A549 (cell line): ENCODE results near the gene DIAPH2. TPM values are rescaled to one million over a fixed set of nuclear protein-coding genes. Genes with fewer than 3 reads are reported as not detected.

Experiments
- ATAC-seq, 2 experiments: fragments of 200-7000 bp in 1 of 2; fragments of >200 bp in 1 of 2; cut with Nextera tagmentation in 1 of 2; cut with Tn5 transposase in 1 of 2; 3 replicates each; pipeline versions ENCODE4 v1.8.0 to v1.9.1; 2018 to 2020; ENCODE audit warnings: mild to moderate bottlenecking in 1 of 2, moderate library complexity in 1 of 2
- CTCF ChIA-PET: fragments of 300-600 bp; sonication (Branson Sonifier 250); formaldehyde crosslinking; extraction: SDS; loops from one replicate; lab custom pipeline; 2021; ENCODE audit warnings: antibody characterized with exemption, inconsistent platforms; lab: Yijun Ruan, JAX
- POLR2A ChIA-PET: fragments of 350-600 bp; formaldehyde crosslinking; extraction: SDS; loops from one replicate; lab custom pipeline; 2021; ENCODE audit warnings: antibody characterized with exemption, inconsistent platforms; lab: Yijun Ruan, JAX
- DNase-seq, 2 experiments: peaks; one replicate each; pipeline versions ENCODE4 v3.0.0 to v3.0.0-alpha.2; 2011 to 2016; ENCODE audit warnings: low read depth in 1 of 2, low spot score in 1 of 2
- FAIRE-seq: peaks from 2 replicates; lab custom pipeline; 2011; peaks lifted over from hg19 to GRCh38; lab: Jason Lieb, UNC
- H3K27ac ChIP-seq, 2 experiments: fragments of >200 bp; sonication (Bioruptor Twin); formaldehyde crosslinking; 3 replicates each; pipeline ENCODE4 v1.5.1; 2016 to 2017
- H3K4me1 ChIP-seq: fragments of >200 bp; sonication (Bioruptor Twin); formaldehyde crosslinking; 3 replicates; pipeline ENCODE4 v1.6.1; 2016
- H3K4me2 ChIP-seq: fragments of >200 bp; sonication (Bioruptor Twin); formaldehyde crosslinking; 3 replicates; pipeline ENCODE4 v1.6.1; 2016
- H3K4me3 ChIP-seq: fragments of >200 bp; sonication (Bioruptor Twin); formaldehyde crosslinking; 3 replicates; pipeline ENCODE4 v1.5.1; 2016
- H3K9me3 ChIP-seq: fragments of >200 bp; sonication (Bioruptor Twin); formaldehyde crosslinking; 3 replicates; pipeline ENCODE4 v1.6.1; 2016
- CBX2 ChIP-seq: fragments of 200-600 bp; sonication (generic); IDR thresholded peaks from 2 replicates; pipeline ENCODE4 v1.6.1; 2016; ENCODE audit warnings: low read depth, mild to moderate bottlenecking, borderline replicate concordance
- CBX8 ChIP-seq: fragments of 200-600 bp; sonication (generic); IDR thresholded peaks from 2 replicates; pipeline ENCODE4 v1.6.1; 2016
- EHF ChIP-seq: fragments of 250-450 bp; sonication (Bioruptor Pico); IDR thresholded peaks from 2 replicates; pipeline ENCODE4 v1.5.0; 2020; ENCODE audit warnings: mild to moderate bottlenecking
- ELK1 ChIP-seq: fragments of 150-350 bp; IDR thresholded peaks from 2 replicates; pipeline ENCODE4 v1.6.1; 2014; ENCODE audit warnings: low read depth, mild to moderate bottlenecking, low read length
- EP300 ChIP-seq, 2 experiments: fragments of >200 bp; sonication (Bioruptor Twin); formaldehyde crosslinking; IDR thresholded peaks; 2 replicates in 1 of 2; 3 replicates in 1 of 2; pipeline ENCODE4 v1.6.1; 2016 to 2017
- ESRRA ChIP-seq: fragments of 150-350 bp; IDR thresholded peaks from 2 replicates; pipeline ENCODE4 v1.6.1; 2014; ENCODE audit warnings: mild to moderate bottlenecking, low read length, borderline replicate concordance
- FOXS1 ChIP-seq: fragments of 250-450 bp; sonication (Bioruptor Pico); IDR thresholded peaks from 2 replicates; pipeline ENCODE4 v1.5.0; 2020; ENCODE audit warnings: mild to moderate bottlenecking, moderate library complexity
- HDAC2 ChIP-seq: fragments of 200-600 bp; sonication (generic); IDR thresholded peaks from 2 replicates; pipeline ENCODE4 v1.6.1; 2016
- HES2 ChIP-seq: fragments of >200 bp; sonication (Bioruptor Twin); formaldehyde crosslinking; IDR thresholded peaks from 2 replicates; pipeline ENCODE4 v1.6.1; 2016
- HEYL ChIP-seq: fragments of 250-450 bp; sonication (Bioruptor Pico); IDR thresholded peaks from 2 replicates; pipeline ENCODE4 v1.8.0; 2021; ENCODE audit warnings: mild to moderate bottlenecking, moderate library complexity
- HOXB5 ChIP-seq: fragments of 250-450 bp; sonication (Bioruptor Pico); IDR thresholded peaks from 2 replicates; pipeline ENCODE4 v1.5.0; 2020; ENCODE audit warnings: mild to moderate bottlenecking, moderate library complexity
- JUN ChIP-seq, 2 experiments: fragments of >200 bp; sonication (Bioruptor Twin); formaldehyde crosslinking; IDR thresholded peaks; 2 replicates in 1 of 2; 3 replicates in 1 of 2; pipeline ENCODE4 v1.6.1; 2016 to 2017
- KDM5A ChIP-seq: fragments of 200-600 bp; sonication (generic); IDR thresholded peaks from 2 replicates; pipeline ENCODE4 v1.6.1; 2016; ENCODE audit warnings: antibody characterized with exemption, mild to moderate bottlenecking
- MAX ChIP-seq: IDR thresholded peaks from 2 replicates; pipeline ENCODE4 v1.6.1; 2012
- NFE2L2 ChIP-seq: fragments of 150-350 bp; conservative IDR thresholded peaks from 2 replicates; pipeline ENCODE4 v1.6.1; 2014; ENCODE audit warnings: low read length
- POLR2A ChIP-seq: IDR thresholded peaks from 2 replicates; pipeline ENCODE4 v1.6.1; 2012; ENCODE audit warnings: mild to moderate bottlenecking, low read length
- POLR2AphosphoS2 ChIP-seq: conservative IDR thresholded peaks from 2 replicates; pipeline ENCODE4 v1.6.1; 2012; ENCODE audit warnings: low read length, improper control_type of control experiment, inconsistent platforms
- RARB ChIP-seq: fragments of 250-450 bp; sonication (Bioruptor Pico); IDR thresholded peaks from 2 replicates; pipeline ENCODE4 v1.8.0; 2021; ENCODE audit warnings: mild to moderate bottlenecking, moderate library complexity
- RCOR1 ChIP-seq: fragments of 150-350 bp; IDR thresholded peaks from 2 replicates; pipeline ENCODE4 v1.6.1; 2014; ENCODE audit warnings: antibody characterized with exemption, low read length, low read depth
- REST ChIP-seq: fragments of 200-600 bp; sonication (generic); IDR thresholded peaks from 2 replicates; pipeline ENCODE4 v1.6.1; 2016; ENCODE audit warnings: antibody characterized with exemption, mild to moderate bottlenecking, moderate library complexity
- RFX5 ChIP-seq: fragments of 450-650 bp; IDR thresholded peaks from 2 replicates; pipeline ENCODE4 v1.7.1; 2014; ENCODE audit warnings: antibody characterized with exemption, mild to moderate bottlenecking, moderate library complexity
- RNF2 ChIP-seq: fragments of 200-600 bp; sonication (generic); IDR thresholded peaks from 2 replicates; pipeline ENCODE4 v1.6.1; 2016; ENCODE audit warnings: low read depth, mild to moderate bottlenecking, antibody characterized with exemption, moderate library complexity, borderline replicate concordance
- SMC3 ChIP-seq: fragments of >200 bp; sonication (Bioruptor Twin); formaldehyde crosslinking; IDR thresholded peaks from 3 replicates; pipeline ENCODE4 v1.6.1; 2018; ENCODE audit warnings: inconsistent platforms
- USF2 ChIP-seq: fragments of 450-650 bp; IDR thresholded peaks from 2 replicates; pipeline ENCODE4 v1.6.1; 2014; ENCODE audit warnings: antibody characterized with exemption
- ZFP36 ChIP-seq: fragments of 450-650 bp; IDR thresholded peaks from 2 replicates; pipeline ENCODE4 v1.6.1; 2014; ENCODE audit warnings: borderline replicate concordance; ENCODE audit not compliant: partially characterized antibody
- WGBS: methylation state at CpG from one replicate; pipeline ENCODE4 v1.1.6; 2017; ENCODE audit errors: missing lambda C conversion rate; 5-methylcytosine and 5-hydroxymethylcytosine counted together
- polyA plus RNA-seq, 4 experiments: library from polyadenylated mRNA; depleted of rRNA in 3 of 4; stranded (reverse); fragments of >200 nt; fragmentation: RNase III in 1 of 4; extraction: RNeasy Plus Mini Kit Qiagen cat#74134 plus additional on column Dnase treatment in 1 of 4; gene quantifications; 2 replicates in 3 of 4; 3 replicates in 1 of 4; pipeline ENCODE4 v1.2.3, GENCODE V29; 2011 to 2017

The DIAPH2 gene
- polyA plus RNA-seq, 2 of the 4 experiments (the other 2 are of a cell fraction) = 3.7 to 10.0 TPM

- Histone ChIP-seq H3K27ac (no peak overlapping the region), H3K4me1 (no peaks in the 10 kb centered on the region), H3K4me3 (no peak overlapping the region), H3K4me2 (no peak overlapping the region), H3K9me3 (no peaks in the 10 kb centered on the region)
- ChIA-PET CTCF (interaction anchor here (1.4 kb wide), 1 partner anchor 11 kb away, joined by 4 read pairs; no protein-coding TSS in a partner anchor), POLR2A (no interaction called here)
- 82% methylated on average over 1 of the region's 1 CpG for WGBS
- ATAC-seq (no peak), FAIRE-seq (no peak), DNase-seq (no peak)
- TF ChIP-seq HOXB5 (no peak), EHF (no peak), SMC3 (no peak), REST (no peak), HDAC2 (no peak), HEYL (CRISPR knock-in tag) (no peak), MAX (no peak), ESRRA (no peak), JUN (IDR thresholded peaks at IDR 0.05) (no peak)
Measured at GRCh38 chrX:96982161-96982560, 297.5 kb downstream of the DIAPH2 start.

GRCh38 chrX:96984538-96984937, 299.9 kb downstream of the DIAPH2 start:
- H3K27ac ChIP-seq = no peak overlapping the region
- no peak overlapping the region for H3K4me2 ChIP-seq
- FAIRE-seq = no peak
- no peak for TF ChIP-seq RFX5
- TF ChIP-seq CBX8 = no peak
- TF ChIP-seq RARB (CRISPR knock-in tag) = no peak
- no peak for TF ChIP-seq FOXS1 (CRISPR knock-in tag)
- TF ChIP-seq KDM5A = no peak
- TF ChIP-seq RCOR1 = no peak
- no peak for TF ChIP-seq NFE2L2
- no peak for TF ChIP-seq EP300 (IDR thresholded peaks at IDR 0.05)
- TF ChIP-seq POLR2A = no peak
- TF ChIP-seq ELK1 = no peak
- 93% methylated on average over 3 of the region's 3 CpGs for WGBS
- no peak for DNase-seq
- H3K9me3 ChIP-seq = no peaks in the 10 kb centered on the region
- no peaks in the 10 kb centered on the region for H3K4me1 ChIP-seq
- no peak for ATAC-seq
- ChIA-PET POLR2A (no interaction called here), CTCF (no interaction called here)
- H3K4me3 ChIP-seq = no peak overlapping the region

- no peak overlapping the region for H3K4me2 ChIP-seq
- H3K9me3 ChIP-seq = no peaks in the 10 kb centered on the region
- FAIRE-seq = no peak
- 85% methylated on average over 2 of the region's 2 CpGs for WGBS
- no peak overlapping the region for H3K27ac ChIP-seq
- H3K4me3 ChIP-seq = no peak overlapping the region
- no peaks in the 10 kb centered on the region for H3K4me1 ChIP-seq
- no peak for ATAC-seq
- no peak for DNase-seq
- ChIA-PET POLR2A (no interaction called here), CTCF (no interaction called here)
- TF ChIP-seq HES2 = no peak
- TF ChIP-seq ESRRA = no peak
- no peak for TF ChIP-seq USF2
- TF ChIP-seq POLR2AphosphoS2 = no peak
- no peak for TF ChIP-seq RNF2
- no peak for TF ChIP-seq RCOR1
- TF ChIP-seq ZFP36 = no peak
- TF ChIP-seq CBX2 = no peak
- no peak for TF ChIP-seq RFX5
Measured at GRCh38 chrX:96985046-96985445, 300.4 kb downstream of the DIAPH2 start.
